GM12878 (cell line): ENCODE results near the gene KDM8. TPM values are rescaled to one million over a fixed set of nuclear protein-coding genes. Genes with fewer than 3 reads are reported as not detected.

Experiments used
- ATAC-seq: fragments of 200-7000 bp; cut with Tn5 transposase; 3 replicates; pipeline ENCODE4 v1.9.1; 2020; ENCODE audit warnings: mild to moderate bottlenecking, moderate library complexity
- BruUV-seq: library from RNA; stranded (reverse); fragments of 400-500 nt; replicated peaks from 2 replicates; lab custom pipeline; 2021; lab: Mats Ljungman, UMichigan
- CTCF ChIA-PET: fragments of 300-600 bp; sonication (Branson Sonifier 250); formaldehyde crosslinking; extraction: SDS; loops from one replicate; lab custom pipeline; 2021; ENCODE audit warnings: inconsistent platforms; lab: Yijun Ruan, JAX
- POLR2A ChIA-PET: fragments of 350-600 bp; formaldehyde crosslinking; extraction: SDS; loops from one replicate; lab custom pipeline; 2021; ENCODE audit warnings: inconsistent platforms; lab: Charles Lee
- RAD21 ChIA-PET: fragments of 300-600 bp; sonication (Branson Sonifier 250); formaldehyde crosslinking; loops from one replicate; lab custom pipeline; 2023; ENCODE audit warnings: antibody characterized with exemption; ENCODE audit not compliant: unreplicated experiment; lab: Charles Lee
- SMC1A ChIA-PET: fragments of 300-600 bp; sonication (Branson Sonifier 250); formaldehyde crosslinking; loops from one replicate; lab custom pipeline; 2023; ENCODE audit not compliant: unreplicated experiment, uncharacterized antibody; lab: Charles Lee
- DNase-seq: peaks from one replicate; pipeline ENCODE4 v3.0.0-alpha.2; 2011; ENCODE audit warnings: low read depth, low spot score
- FAIRE-seq: peaks from 3 replicates; lab custom pipeline; 2011; peaks lifted over from hg19 to GRCh38; lab: Jason Lieb, UNC
- H2AFZ ChIP-seq: 2 replicates; pipeline ENCODE4 v1.6.0; 2011; ENCODE audit warnings: low read depth, low read length, control low read depth; ENCODE audit not compliant: control insufficient read depth
- H3K27ac ChIP-seq: 2 replicates; pipeline ENCODE4 v1.5.1; 2011; ENCODE audit warnings: control low read depth; ENCODE audit not compliant: control insufficient read depth, insufficient read depth
- H3K27me3 ChIP-seq, 2 experiments: replicated peaks in 1 of 2; 2 replicates each; pipeline versions ENCODE4 v1.6.0 to v1.6.1; 2011; ENCODE audit warnings: low read length in 1 of 2; ENCODE audit not compliant: control insufficient read depth in 2 of 2, insufficient read depth in 2 of 2
- H3K36me3 ChIP-seq, 2 experiments: 2 replicates each; pipeline ENCODE4 v1.5.1; 2011; ENCODE audit warnings: low read length in 1 of 2; ENCODE audit not compliant: control insufficient read depth in 2 of 2, insufficient read depth in 2 of 2
- H3K4me1 ChIP-seq: 2 replicates; pipeline ENCODE4 v1.6.1; 2011; ENCODE audit warnings: mild to moderate bottlenecking, low read length, moderate library complexity, mixed read lengths; ENCODE audit not compliant: control insufficient read depth, insufficient read depth
- H3K4me2 ChIP-seq: 2 replicates; pipeline ENCODE4 v1.6.0; 2011; ENCODE audit warnings: control low read depth; ENCODE audit not compliant: control insufficient read depth, insufficient read depth
- H3K4me3 ChIP-seq: fragments of 200-600 bp; sonication (generic); 2 replicates; pipeline ENCODE4 v1.5.1; 2016
- H3K79me2 ChIP-seq: 2 replicates; pipeline ENCODE4 v1.6.0; 2011; ENCODE audit warnings: low read length; ENCODE audit not compliant: control insufficient read depth, insufficient read depth
- H3K9ac ChIP-seq: 2 replicates; pipeline ENCODE4 v1.8.0; 2011; ENCODE audit warnings: low read length, control low read depth, mixed read lengths; ENCODE audit not compliant: control insufficient read depth, insufficient read depth
- H3K9me3 ChIP-seq: replicated peaks from 3 replicates; pipeline ENCODE4 v1.5.1; 2011; ENCODE audit warnings: mild to moderate bottlenecking, low read length; ENCODE audit not compliant: control insufficient read depth, insufficient read depth
- H4K20me1 ChIP-seq: 2 replicates; pipeline ENCODE4 v1.6.0; 2011; ENCODE audit not compliant: control insufficient read depth, insufficient read depth
- BRCA1 ChIP-seq: IDR thresholded peaks from 2 replicates; pipeline ENCODE4 v1.6.1; 2011; ENCODE audit warnings: low read depth, low read length, improper control_type of control experiment
- CBFB ChIP-seq: IDR thresholded peaks from 2 replicates; pipeline ENCODE4 v1.6.1; 2016; ENCODE audit warnings: antibody characterized with exemption, low read depth
- CBX3 ChIP-seq: fragments of 200-600 bp; sonication (generic); IDR thresholded peaks from 2 replicates; pipeline ENCODE4 v1.6.1; 2016; ENCODE audit warnings: low read depth, borderline replicate concordance
- CBX5 ChIP-seq: sonication (generic); IDR thresholded peaks from 2 replicates; pipeline ENCODE4 v1.6.1; 2016; ENCODE audit warnings: low read depth, moderate library complexity, mild to moderate bottlenecking, inconsistent platforms
- EZH2 ChIP-seq: IDR thresholded peaks from 2 replicates; pipeline ENCODE4 v1.6.1; 2012; ENCODE audit warnings: low read depth, mild to moderate bottlenecking, control low read depth, inconsistent platforms, low read length, borderline replicate concordance; ENCODE audit not compliant: control insufficient read depth
- FOXM1 ChIP-seq: IDR thresholded peaks from 2 replicates; pipeline ENCODE4 v1.6.1; 2012; ENCODE audit warnings: low read depth, mild to moderate bottlenecking, inconsistent platforms, low read length, moderate library complexity
- HDAC6 ChIP-seq: fragments of 200-600 bp; sonication (generic); IDR thresholded peaks from one replicate; pipeline ENCODE4 v1.8.0; 2017; ENCODE audit warnings: antibody characterized with exemption; ENCODE audit not compliant: unreplicated experiment
- LARP7 ChIP-seq: fragments of 450-650 bp; IDR thresholded peaks from 2 replicates; pipeline ENCODE4 v1.6.1; 2017; ENCODE audit warnings: mild to moderate bottlenecking
- PAX5 ChIP-seq: IDR thresholded peaks from 2 replicates; pipeline ENCODE4 v1.6.1; 2011; ENCODE audit warnings: low read depth, low read length, borderline replicate concordance
- SREBF1 ChIP-seq: IDR thresholded peaks from 2 replicates; pipeline ENCODE4 v1.6.1; 2012; ENCODE audit warnings: mild to moderate bottlenecking, low read length
- ZSCAN29 ChIP-seq: fragments of 450-650 bp; IDR thresholded peaks from 2 replicates; pipeline ENCODE4 v1.6.1; 2017; ENCODE audit warnings: mild to moderate bottlenecking, moderate library complexity
- WGBS: methylation state at CpG from one replicate; pipeline ENCODE4 v1.1.6; 2016; ENCODE audit warnings: low lambda C conversion rate; ENCODE audit not compliant: insufficient replicate concordance, insufficient coverage; ENCODE audit errors: missing lambda C conversion rate; 5-methylcytosine and 5-hydroxymethylcytosine counted together
- in situ Hi-C: fragments of 300-500 bp; cut with MboI; formaldehyde crosslinking; loops from 9 replicates; pipeline ENCODE4 v1.14.3; 2018; ENCODE audit warnings: mixed read lengths
- intact Hi-C: fragments of 100-400 bp; cut with micrococcal nuclease; formaldehyde crosslinking; loops from one replicate; pipeline ENCODE4 v1.14.2; 2022; ENCODE audit not compliant: unreplicated experiment
- polyA plus RNA-seq, 11 experiments: library from polyadenylated mRNA; depleted of rRNA in 4 of 11; unstranded in 6 of 11; stranded (reverse) in 5 of 11; fragments of >200 nt; fragmentation: Nextera tagmentation in 4 of 11; fragmentation: Illumina TruSeq in 1 of 11; extraction: Ambion mirVana in 4 of 11; extraction: Trizol in 1 of 11; gene quantifications; 1 replicate in 1 of 11; 2 replicates in 10 of 11; pipeline versions ENCODE4 v1.2.1 to v1.2.3, GENCODE V29; 2011 to 2016; ENCODE audit warnings: inconsistent platforms in 2 of 11, missing spikeins in 2 of 11, low read depth in 1 of 11
- total RNA-seq, 4 experiments: library from RNA; depleted of rRNA in 3 of 4; stranded (reverse); fragments of >200 nt in 3 of 4; fragmentation: Illumina TruSeq in 1 of 4; extraction: Trizol in 1 of 4; gene quantifications; 2 replicates each; pipeline versions ENCODE4 v1.2.1 to v1.2.3, GENCODE V29; 2013 to 2021
- TF ChIP-seq, protein P1 (sequence below): fragments of 450-650 bp; IDR thresholded peaks from 2 replicates; pipeline ENCODE4 v1.6.1; 2017; ENCODE audit warnings: mild to moderate bottlenecking
- TF ChIP-seq, protein P2 (sequence below): IDR thresholded peaks from 2 replicates; pipeline ENCODE4 v1.6.1; 2011; ENCODE audit warnings: low read depth, low read length, improper control_type of control experiment, borderline replicate concordance
- TF ChIP-seq, protein P3 (sequence below): fragments of 450-650 bp; IDR thresholded peaks from 2 replicates; pipeline ENCODE4 v1.6.1; 2018; ENCODE audit warnings: mild to moderate bottlenecking, low read depth, moderate library complexity; ENCODE audit not compliant: partially characterized antibody
- TF ChIP-seq, protein P4 (sequence below): fragments of 450-650 bp; IDR thresholded peaks from 2 replicates; pipeline ENCODE4 v1.6.1; 2017; ENCODE audit warnings: low read depth, mild to moderate bottlenecking, moderate library complexity
- TF ChIP-seq, protein P5 (sequence below): IDR thresholded peaks from 2 replicates; pipeline ENCODE4 v1.6.1; 2011; ENCODE audit warnings: low read depth, mild to moderate bottlenecking, low read length, moderate library complexity, borderline replicate concordance; ENCODE audit errors: extremely low read depth

Gene KDM8
- total and polyA plus RNA-seq, 10 of the 15 experiments (the other 5 are each of a cell fraction or from before 2014, with no cell fraction given), result 0.79 to 8.9 (median 5.8) TPM

DNA sequence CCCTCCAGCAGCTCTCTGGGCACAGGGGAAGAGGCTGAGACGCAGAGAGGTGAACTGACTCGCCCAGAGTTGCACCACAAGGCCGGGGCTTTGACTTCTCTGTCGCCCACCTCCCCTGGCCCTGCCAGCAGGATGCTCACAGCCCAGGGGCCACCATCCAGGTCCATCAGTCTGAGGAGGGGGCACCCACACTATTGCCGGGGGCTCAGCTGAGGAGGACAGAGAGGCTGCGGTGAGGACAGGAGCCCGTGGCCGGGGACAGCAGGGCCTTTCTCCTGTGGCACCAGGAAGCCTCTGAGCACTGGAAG lies 32.6 kb downstream of the KDM8 start:
- ATAC-seq (no peak), FAIRE-seq (no peak), DNase-seq (no peak)
- Histone ChIP-seq H3K4me2 (peak overlapping the region; percentile 32; the same call in 1 of the 2 replicates), H3K27me3 (no peaks in the 10 kb centered on the region), H2AFZ (no peak overlapping the region), H3K4me1 (peaks cover 56% of the 10 kb centered on the region), H3K4me3 (no peak overlapping the region), H3K9me3 (no peaks in the 10 kb centered on the region), H3K36me3 (peaks cover 1 to 3% of the 10 kb centered on the region in 2 experiments), H3K9ac (no peak overlapping the region), H4K20me1 (no peaks in the 10 kb centered on the region), H3K27ac (no peak overlapping the region), H3K79me2 (no peaks in the 10 kb centered on the region)
- RAD21 ChIA-PET, result interaction anchor here (1.0 to 6.9 kb wide), 19 partner anchors 19 to 221 kb away, joined by 3 to 168 read pairs (median 10); partner anchors contain the start of genes IL21R, KDM8 and NSMCE1
- SMC1A ChIA-PET, result interaction anchor here (1.5 to 12.2 kb wide), 16 partner anchors 8 to 215 kb away, joined by 5 to 178 read pairs (median 21); partner anchors contain the start of gene NSMCE1
- WGBS, result 97% methylated on average over 8 of the region's 8 CpGs
- in situ Hi-C loops (loop anchor here (5.0 kb wide), 1 partner anchor 81 kb away; no protein-coding TSS in a partner anchor), intact Hi-C loops (loop anchor here (1.0 to 2.0 kb wide), 5 partner anchors 57 to 221 kb away; no protein-coding TSS in a partner anchor)
- BruUV-seq, result no TSS peak
- CTCF ChIA-PET, result interaction anchor here (0.6 to 11.7 kb wide), 22 partner anchors 8 to 215 kb away, joined by 3 to 259 read pairs (median 18); partner anchors contain the start of genes KDM8 and NSMCE1
- POLR2A ChIA-PET, result interaction anchor here (0.5 to 8.4 kb wide), 13 partner anchors 15 to 172 kb away, joined by 3 to 79 read pairs (median 6); no protein-coding TSS in a partner anchor
- TF ChIP-seq, protein P1, sequence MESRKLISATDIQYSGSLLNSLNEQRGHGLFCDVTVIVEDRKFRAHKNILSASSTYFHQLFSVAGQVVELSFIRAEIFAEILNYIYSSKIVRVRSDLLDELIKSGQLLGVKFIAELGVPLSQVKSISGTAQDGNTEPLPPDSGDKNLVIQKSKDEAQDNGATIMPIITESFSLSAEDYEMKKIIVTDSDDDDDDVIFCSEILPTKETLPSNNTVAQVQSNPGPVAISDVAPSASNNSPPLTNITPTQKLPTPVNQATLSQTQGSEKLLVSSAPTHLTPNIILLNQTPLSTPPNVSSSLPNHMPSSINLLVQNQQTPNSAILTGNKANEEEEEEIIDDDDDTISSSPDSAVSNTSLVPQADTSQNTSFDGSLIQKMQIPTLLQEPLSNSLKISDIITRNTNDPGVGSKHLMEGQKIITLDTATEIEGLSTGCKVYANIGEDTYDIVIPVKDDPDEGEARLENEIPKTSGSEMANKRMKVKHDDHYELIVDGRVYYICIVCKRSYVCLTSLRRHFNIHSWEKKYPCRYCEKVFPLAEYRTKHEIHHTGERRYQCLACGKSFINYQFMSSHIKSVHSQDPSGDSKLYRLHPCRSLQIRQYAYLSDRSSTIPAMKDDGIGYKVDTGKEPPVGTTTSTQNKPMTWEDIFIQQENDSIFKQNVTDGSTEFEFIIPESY, result no peak
- no peak for TF ChIP-seq SREBF1
- TF ChIP-seq CBFB, result no peak
- TF ChIP-seq, protein P2, sequence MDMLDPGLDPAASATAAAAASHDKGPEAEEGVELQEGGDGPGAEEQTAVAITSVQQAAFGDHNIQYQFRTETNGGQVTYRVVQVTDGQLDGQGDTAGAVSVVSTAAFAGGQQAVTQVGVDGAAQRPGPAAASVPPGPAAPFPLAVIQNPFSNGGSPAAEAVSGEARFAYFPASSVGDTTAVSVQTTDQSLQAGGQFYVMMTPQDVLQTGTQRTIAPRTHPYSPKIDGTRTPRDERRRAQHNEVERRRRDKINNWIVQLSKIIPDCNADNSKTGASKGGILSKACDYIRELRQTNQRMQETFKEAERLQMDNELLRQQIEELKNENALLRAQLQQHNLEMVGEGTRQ, result no peak
- TF ChIP-seq, protein P3, sequence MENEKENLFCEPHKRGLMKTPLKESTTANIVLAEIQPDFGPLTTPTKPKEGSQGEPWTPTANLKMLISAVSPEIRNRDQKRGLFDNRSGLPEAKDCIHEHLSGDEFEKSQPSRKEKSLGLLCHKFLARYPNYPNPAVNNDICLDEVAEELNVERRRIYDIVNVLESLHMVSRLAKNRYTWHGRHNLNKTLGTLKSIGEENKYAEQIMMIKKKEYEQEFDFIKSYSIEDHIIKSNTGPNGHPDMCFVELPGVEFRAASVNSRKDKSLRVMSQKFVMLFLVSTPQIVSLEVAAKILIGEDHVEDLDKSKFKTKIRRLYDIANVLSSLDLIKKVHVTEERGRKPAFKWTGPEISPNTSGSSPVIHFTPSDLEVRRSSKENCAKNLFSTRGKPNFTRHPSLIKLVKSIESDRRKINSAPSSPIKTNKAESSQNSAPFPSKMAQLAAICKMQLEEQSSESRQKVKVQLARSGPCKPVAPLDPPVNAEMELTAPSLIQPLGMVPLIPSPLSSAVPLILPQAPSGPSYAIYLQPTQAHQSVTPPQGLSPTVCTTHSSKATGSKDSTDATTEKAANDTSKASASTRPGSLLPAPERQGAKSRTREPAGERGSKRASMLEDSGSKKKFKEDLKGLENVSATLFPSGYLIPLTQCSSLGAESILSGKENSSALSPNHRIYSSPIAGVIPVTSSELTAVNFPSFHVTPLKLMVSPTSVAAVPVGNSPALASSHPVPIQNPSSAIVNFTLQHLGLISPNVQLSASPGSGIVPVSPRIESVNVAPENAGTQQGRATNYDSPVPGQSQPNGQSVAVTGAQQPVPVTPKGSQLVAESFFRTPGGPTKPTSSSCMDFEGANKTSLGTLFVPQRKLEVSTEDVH, result no peak
- no peak for TF ChIP-seq EZH2
- TF ChIP-seq, protein P4, sequence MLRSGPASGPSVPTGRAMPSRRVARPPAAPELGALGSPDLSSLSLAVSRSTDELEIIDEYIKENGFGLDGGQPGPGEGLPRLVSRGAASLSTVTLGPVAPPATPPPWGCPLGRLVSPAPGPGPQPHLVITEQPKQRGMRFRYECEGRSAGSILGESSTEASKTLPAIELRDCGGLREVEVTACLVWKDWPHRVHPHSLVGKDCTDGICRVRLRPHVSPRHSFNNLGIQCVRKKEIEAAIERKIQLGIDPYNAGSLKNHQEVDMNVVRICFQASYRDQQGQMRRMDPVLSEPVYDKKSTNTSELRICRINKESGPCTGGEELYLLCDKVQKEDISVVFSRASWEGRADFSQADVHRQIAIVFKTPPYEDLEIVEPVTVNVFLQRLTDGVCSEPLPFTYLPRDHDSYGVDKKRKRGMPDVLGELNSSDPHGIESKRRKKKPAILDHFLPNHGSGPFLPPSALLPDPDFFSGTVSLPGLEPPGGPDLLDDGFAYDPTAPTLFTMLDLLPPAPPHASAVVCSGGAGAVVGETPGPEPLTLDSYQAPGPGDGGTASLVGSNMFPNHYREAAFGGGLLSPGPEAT, result no peak
- TF ChIP-seq CBX5, result no peak
- TF ChIP-seq, protein P5, sequence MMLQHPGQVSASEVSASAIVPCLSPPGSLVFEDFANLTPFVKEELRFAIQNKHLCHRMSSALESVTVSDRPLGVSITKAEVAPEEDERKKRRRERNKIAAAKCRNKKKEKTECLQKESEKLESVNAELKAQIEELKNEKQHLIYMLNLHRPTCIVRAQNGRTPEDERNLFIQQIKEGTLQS, result no peak
- TF ChIP-seq FOXM1, result no peak
- TF ChIP-seq CBX3, result no peak
- no peak for TF ChIP-seq HDAC6
- TF ChIP-seq ZSCAN29, result no peak
- no peak for TF ChIP-seq PAX5
- TF ChIP-seq LARP7, result no peak
- no peak for TF ChIP-seq BRCA1
